ENCODE measurements around the gene IL10RB. TPM values are rescaled to one million over a fixed set of nuclear protein-coding genes. Genes with fewer than 3 reads are reported as not detected.

IL10RB gene
- total and polyA plus RNA-seq, 2 of the 13 experiments (the other 11 are each of a cell fraction or from before 2014, with no cell fraction given) = 17.4 to 18.2 TPM

- ATAC-seq = no peak
- no TSS peak for BruUV-seq (replicated peaks)
- CTCF ChIA-PET (ENCODE audit: low intra/inter-chr PET ratio, low total read pairs) = no interaction called here
- H3K79me2 ChIP-seq (ENCODE audit: insufficient read depth, low read length) = peaks cover 11% of the 10 kb centered on the region
- H4K20me1 ChIP-seq (ENCODE audit: insufficient read depth, low read length) = no peaks in the 10 kb centered on the region
- POLR2A ChIA-PET = no interaction called here
- peaks cover under 1 to 1% of the 10 kb centered on the region in 2 experiments; a peak in 3 of 5 replicates for H3K36me3 ChIP-seq (replicated peaks in 1 of 2; ENCODE audit: control insufficient read depth in 1 of 2, insufficient read depth in 2 of 2, low read length in 2 of 2)
- H3K9ac ChIP-seq (ENCODE audit: insufficient read depth, low read depth, low read length) = no peak overlapping the region
- no peak for DNase-seq (ENCODE audit: low spot score)
- WGBS (ENCODE audit: low lambda C conversion rate) = 96% methylated on average over 4 of the region's 4 CpGs
- no peak for TF ChIP-seq FOXK1 (CRISPR knock-in tag; IDR thresholded peaks at IDR 0.05; ENCODE audit: borderline replicate concordance, low read depth)
- TF ChIP-seq ZFX (CRISPR knock-in tag; IDR thresholded peaks at IDR 0.05; ENCODE audit: low read depth) = no peak
- no peak for TF ChIP-seq MTF2 (CRISPR knock-in tag; IDR thresholded peaks at IDR 0.05; ENCODE audit: borderline replicate concordance)
- no peak for TF ChIP-seq ATF3 (CRISPR knock-in tag; IDR thresholded peaks at IDR 0.05)
- no peak for TF ChIP-seq SP140L (CRISPR knock-in tag; IDR thresholded peaks at IDR 0.05; ENCODE audit: borderline replicate concordance)
- no peak for TF ChIP-seq ARID3A (IDR thresholded peaks at IDR 0.05; ENCODE audit: low read depth, low read length)
- no peak for TF ChIP-seq ATF5 (CRISPR knock-in tag; IDR thresholded peaks at IDR 0.05; ENCODE audit: low read depth)
- no peak for TF ChIP-seq PHF20 (CRISPR knock-in tag; IDR thresholded peaks at IDR 0.05)
- TF ChIP-seq ASH2L (IDR thresholded peaks at IDR 0.05; ENCODE audit: insufficient read length, low read depth, low read length) = no peak
- no peak for TF ChIP-seq RAD51 (IDR thresholded peaks at IDR 0.05; ENCODE audit: borderline replicate concordance)
- no peak for TF ChIP-seq TAF1 (CRISPR knock-in tag; IDR thresholded peaks at IDR 0.05)
- no peak for TF ChIP-seq ZNF850 (CRISPR knock-in tag; conservative IDR thresholded peaks at IDR 0.05)
- no peak for TF ChIP-seq RNF2 (conservative IDR thresholded peaks at IDR 0.05; ENCODE audit: low read depth)
- intact Hi-C loops (cut with micrococcal nuclease; ENCODE audit: unreplicated experiment) = no loop called here
- H3K27ac ChIP-seq (ENCODE audit: extremely low read length, insufficient read depth, low read length) = no peak overlapping the region
- H3K4me2 ChIP-seq (ENCODE audit: low read depth, low read length) = no peak overlapping the region
- peaks cover 4% of the 10 kb centered on the region for H3K4me1 ChIP-seq (ENCODE audit: insufficient read depth, low read length)
- FAIRE-seq = no peak
- no peaks in the 10 kb centered on the region for H3K27me3 ChIP-seq (ENCODE audit: control insufficient read depth in 1 of 2, insufficient read depth in 2 of 2, low read length in 2 of 2)
- H3K4me3 ChIP-seq (replicated peaks in 1 of 3; ENCODE audit: insufficient read depth in 1 of 3, low read depth in 2 of 3, low read length in 3 of 3) = no peak overlapping the region
- no peak overlapping the region for H2AFZ ChIP-seq (ENCODE audit: low read length)
- in situ Hi-C loops (cut with HindIII; ENCODE audit: extremely low pct_ligation_motif_present, low pct_unique_long_range_greater_than_20kb) = no loop called here
- no peaks in the 10 kb centered on the region for H3K9me3 ChIP-seq (ENCODE audit: low read length)
Observed at GRCh38 chr21:33238146-33238545, 28.0 kb upstream of the IL10RB start.
